Measurements from ENCODE around the gene SLC14A1. TPM values are rescaled to one million over a fixed set of nuclear protein-coding genes. Genes with fewer than 3 reads are reported as not detected.

Gene SLC14A1
- total and polyA plus RNA-seq, 2 of the 8 experiments (the other 6 are each of a cell fraction or from before 2014, with no cell fraction given) = 0.18 TPM; not detected in 1

GRCh38 chr18:45725336-45725735 is 1.4 kb downstream of the SLC14A1 start (continued):
- no peak for TF ChIP-seq EGR1 (IDR thresholded peaks at IDR 0.05; ENCODE audit: borderline replicate concordance, low read depth, low read length)
- TF ChIP-seq POLR2A (IDR thresholded peaks at IDR 0.05; ENCODE audit: control extremely low read depth in 1 of 2, low read depth in 2 of 2, low read length in 2 of 2) = no peak
- TF ChIP-seq ZNF274 (IDR thresholded peaks at IDR 0.05; ENCODE audit: borderline replicate concordance, extremely low read depth, low read length) = no peak
- TF ChIP-seq RNF2 (IDR thresholded peaks at IDR 0.05; ENCODE audit: borderline replicate concordance, low read depth, low read length, missing control alignments, poor library complexity, severe bottlenecking) = no peak
- TF ChIP-seq RXRA (IDR thresholded peaks at IDR 0.05; ENCODE audit: insufficient read depth, low read depth, low read length) = no peak
- TF ChIP-seq NRF1 (IDR thresholded peaks at IDR 0.05; ENCODE audit: low read depth, low read length) = no peak
